RWPE2 (cell line): Measurements from ENCODE around the gene AP4B1.

Experiments
- ATAC-seq: fragments of 200-7000 bp; cut with Tn5 transposase; 3 replicates; pipeline ENCODE4 v1.9.1; 2021; ENCODE audit warnings: low read depth
- DNase-seq: peaks from one replicate; pipeline ENCODE4 v3.0.0-alpha.2; 2020; ENCODE audit warnings: low spot score
- H3K27ac ChIP-seq: fragments of 450-650 bp; 2 replicates; pipeline ENCODE4 v1.5.1; 2017; ENCODE audit warnings: mild to moderate bottlenecking; ENCODE audit not compliant: poor library complexity, severe bottlenecking
- H3K27me3 ChIP-seq: fragments of 250-450 bp; sonication (Bioruptor Pico); 2 replicates; pipeline ENCODE4 v1.5.1; 2021; ENCODE audit warnings: mild to moderate bottlenecking, moderate library complexity; ENCODE audit not compliant: insufficient read depth, poor library complexity, severe bottlenecking
- H3K36me3 ChIP-seq: fragments of 250-450 bp; sonication (Bioruptor Pico); 2 replicates; pipeline ENCODE4 v1.5.1; 2020; ENCODE audit warnings: low read depth, mild to moderate bottlenecking, moderate library complexity
- H3K4me1 ChIP-seq: fragments of 250-450 bp; sonication (Bioruptor Pico); 2 replicates; pipeline ENCODE4 v1.5.1; 2021; ENCODE audit warnings: mild to moderate bottlenecking, moderate library complexity; ENCODE audit not compliant: insufficient read depth, poor library complexity, severe bottlenecking
- H3K4me3 ChIP-seq: fragments of 250-450 bp; sonication (Bioruptor Pico); 2 replicates; pipeline ENCODE4 v1.5.1; 2021; ENCODE audit warnings: mild to moderate bottlenecking, moderate library complexity; ENCODE audit not compliant: severe bottlenecking
- H3K9me3 ChIP-seq: fragments of 250-450 bp; sonication (Bioruptor Pico); 2 replicates; pipeline ENCODE4 v1.5.1; 2021; ENCODE audit warnings: mild to moderate bottlenecking, moderate library complexity; ENCODE audit not compliant: severe bottlenecking
- CTCF ChIP-seq: fragments of 450-650 bp; IDR thresholded peaks from one replicate; pipeline ENCODE4 v1.5.1; 2017; ENCODE audit warnings: mild to moderate bottlenecking, moderate library complexity; ENCODE audit not compliant: poor library complexity, severe bottlenecking

AP4B1 gene

GRCh38 chr1:113886417-113887401 is 17.9 kb downstream of the AP4B1 start:
- H3K27me3 ChIP-seq, result no peaks in the 10 kb centered on the region
- no peak for TF ChIP-seq CTCF
- ATAC-seq, result no peak

GRCh38 chr1:113881661-113882060 is 22.9 kb downstream of the AP4B1 start:
- Histone ChIP-seq H3K27me3 (no peaks in the 10 kb centered on the region), H3K36me3 (no peaks in the 10 kb centered on the region), H3K4me1 (no peaks in the 10 kb centered on the region), H3K9me3 (no peaks in the 10 kb centered on the region), H3K4me3 (no peak overlapping the region), H3K27ac (no peak overlapping the region)
- no peak for TF ChIP-seq CTCF
- DNase-seq (no peak), ATAC-seq (no peak)

More at GRCh38 chr1:113886417-113887401, 17.9 kb downstream of the AP4B1 start:
- Histone ChIP-seq H3K4me1 (peaks cover 6% of the 10 kb centered on the region), H3K27ac (no peak overlapping the region), H3K36me3 (no peaks in the 10 kb centered on the region), H3K9me3 (no peaks in the 10 kb centered on the region), H3K4me3 (no peak overlapping the region)
- no peak for DNase-seq

- Histone ChIP-seq H3K36me3 (no peaks in the 10 kb centered on the region), H3K9me3 (no peaks in the 10 kb centered on the region), H3K4me3 (no peak overlapping the region), H3K27ac (no peak overlapping the region), H3K27me3 (no peaks in the 10 kb centered on the region), H3K4me1 (no peaks in the 10 kb centered on the region)
- no peak for TF ChIP-seq CTCF
- ATAC-seq, result no peak
- DNase-seq, result no peak
These were observed 24.9 kb downstream of the AP4B1 start for GRCh38 chr1:113879739-113880038.

GRCh38 chr1:113876176-113876575 is 28.4 kb downstream of the AP4B1 start:
- Histone ChIP-seq H3K36me3 (no peaks in the 10 kb centered on the region), H3K4me3 (no peak overlapping the region), H3K9me3 (no peaks in the 10 kb centered on the region), H3K27ac (no peak overlapping the region), H3K4me1 (peaks cover 4% of the 10 kb centered on the region), H3K27me3 (no peaks in the 10 kb centered on the region)
- TF ChIP-seq CTCF, result no peak
- DNase-seq (no peak), ATAC-seq (no peak)

- Histone ChIP-seq H3K4me1 (peaks cover 4% of the 10 kb centered on the region), H3K4me3 (no peak overlapping the region), H3K9me3 (no peaks in the 10 kb centered on the region), H3K27me3 (no peaks in the 10 kb centered on the region), H3K36me3 (no peaks in the 10 kb centered on the region), H3K27ac (no peak overlapping the region)
- TF ChIP-seq CTCF, result no peak
- ATAC-seq, result no peak
- DNase-seq, result no peak
These were observed 28.9 kb downstream of the AP4B1 start for GRCh38 chr1:113875714-113876113.
